GM12878 (cell line): ENCODE data around the gene IFNGR2. TPM values are rescaled to one million over a fixed set of nuclear protein-coding genes. Genes with fewer than 3 reads are reported as not detected.

ENCODE experiments used
- ATF2 ChIP-seq: IDR thresholded peaks from 2 replicates; pipeline ENCODE4 v1.6.1; 2012; ENCODE audit warnings: low read length, inconsistent platforms
- ATF7 ChIP-seq: fragments of 450-650 bp; IDR thresholded peaks from 2 replicates; pipeline ENCODE4 v1.6.1; 2016; ENCODE audit warnings: low read depth, mild to moderate bottlenecking
- CBX3 ChIP-seq: fragments of 200-600 bp; sonication (generic); IDR thresholded peaks from 2 replicates; pipeline ENCODE4 v1.6.1; 2016; ENCODE audit warnings: low read depth, borderline replicate concordance
- CBX5 ChIP-seq: sonication (generic); IDR thresholded peaks from 2 replicates; pipeline ENCODE4 v1.6.1; 2016; ENCODE audit warnings: low read depth, moderate library complexity, mild to moderate bottlenecking, inconsistent platforms
- CEBPZ ChIP-seq: fragments of 150-350 bp; IDR thresholded peaks from 2 replicates; pipeline ENCODE4 v1.6.1; 2016; ENCODE audit warnings: low read depth, low read length
- CHD1 ChIP-seq: IDR thresholded peaks from 2 replicates; pipeline ENCODE4 v1.6.1; 2012; ENCODE audit warnings: low read depth, low read length, improper control_type of control experiment
- E2F8 ChIP-seq: fragments of 450-650 bp; IDR thresholded peaks from 2 replicates; pipeline ENCODE4 v1.6.1; 2018; ENCODE audit warnings: mild to moderate bottlenecking, low read depth, moderate library complexity; ENCODE audit not compliant: partially characterized antibody
- MAX ChIP-seq: IDR thresholded peaks from 2 replicates; pipeline ENCODE4 v1.6.1; 2012; ENCODE audit warnings: low read depth, low read length, improper control_type of control experiment
- NFIC ChIP-seq: IDR thresholded peaks from 2 replicates; pipeline ENCODE4 v1.6.1; 2012; ENCODE audit warnings: low read depth, mild to moderate bottlenecking, inconsistent platforms, low read length, moderate library complexity
- NR2F1 ChIP-seq: fragments of 450-650 bp; conservative IDR thresholded peaks from 2 replicates; pipeline ENCODE4 v1.6.1; 2017; ENCODE audit warnings: mild to moderate bottlenecking
- POLR2AphosphoS5 ChIP-seq: IDR thresholded peaks from 2 replicates; pipeline ENCODE4 v1.6.1; 2011; ENCODE audit warnings: mild to moderate bottlenecking, low read length, inconsistent platforms
- RAD51 ChIP-seq: fragments of 450-650 bp; IDR thresholded peaks from 2 replicates; pipeline ENCODE4 v1.6.1; 2016; ENCODE audit warnings: moderate library complexity, mild to moderate bottlenecking, inconsistent platforms
- ZBTB33 ChIP-seq: fragments of 450-650 bp; IDR thresholded peaks from 2 replicates; pipeline ENCODE4 v1.6.1; 2017; ENCODE audit warnings: mild to moderate bottlenecking
- ZNF384 ChIP-seq: IDR thresholded peaks from 2 replicates; pipeline ENCODE4 v1.6.1; 2012; ENCODE audit warnings: low read depth, mild to moderate bottlenecking, low read length, improper control_type of control experiment, borderline replicate concordance
- ZNF592 ChIP-seq: fragments of 450-650 bp; IDR thresholded peaks from 2 replicates; pipeline ENCODE4 v1.6.1; 2017; ENCODE audit warnings: mild to moderate bottlenecking, moderate library complexity
- polyA plus RNA-seq, 11 experiments: library from polyadenylated mRNA; depleted of rRNA in 4 of 11; unstranded in 6 of 11; stranded (reverse) in 5 of 11; fragments of >200 nt; fragmentation: Nextera tagmentation in 4 of 11; fragmentation: Illumina TruSeq in 1 of 11; extraction: Ambion mirVana in 4 of 11; extraction: Trizol in 1 of 11; gene quantifications; 1 replicate in 1 of 11; 2 replicates in 10 of 11; pipeline versions ENCODE4 v1.2.1 to v1.2.3, GENCODE V29; 2011 to 2016; ENCODE audit warnings: inconsistent platforms in 2 of 11, missing spikeins in 2 of 11, low read depth in 1 of 11
- total RNA-seq, 4 experiments: library from RNA; depleted of rRNA in 3 of 4; stranded (reverse); fragments of >200 nt in 3 of 4; fragmentation: Illumina TruSeq in 1 of 4; extraction: Trizol in 1 of 4; gene quantifications; 2 replicates each; pipeline versions ENCODE4 v1.2.1 to v1.2.3, GENCODE V29; 2013 to 2021

Gene IFNGR2
- total and polyA plus RNA-seq, 10 of the 15 experiments (the other 5 are each of a cell fraction or from before 2014, with no cell fraction given), result 23.6 to 98.8 (median 77.0) TPM

GRCh38 chr21:33380483-33380998 lies 22.7 kb upstream of the IFNGR2 start (continued):
- peak; percentile 57; the same call in 1 of the 2 replicates for TF ChIP-seq NR2F1
- peak; percentile 74 for TF ChIP-seq ATF2
- TF ChIP-seq E2F8, result peak; percentile 37
- 0 out of 2 replicates have a peak, but pooled peaks have one; percentile 39 for TF ChIP-seq CBX5
- 0 out of 2 replicates have a peak, but pooled peaks have one; percentile 31 for TF ChIP-seq MAX
- TF ChIP-seq ATF7, result peak; percentile 61; the same call in 1 of the 2 replicates
- no peak for TF ChIP-seq CEBPZ
- TF ChIP-seq POLR2AphosphoS5, result peak; percentile 78
- TF ChIP-seq CBX3, result no peak
- peak; percentile 71; the same call in 1 of the 2 replicates for TF ChIP-seq ZNF592
- no peak for TF ChIP-seq CHD1
- TF ChIP-seq ZBTB33, result peak; percentile 78; the same call in 1 of the 2 replicates
- no peak for TF ChIP-seq RAD51
- no peak; the same call in 1 of the 2 replicates for TF ChIP-seq NFIC
- TF ChIP-seq ZNF384, result no peak
